Stimulated activated CD4-positive, alpha-beta T cell treated with anti-CD3 and anti-CD28 coated beads, Interleukin-4, amount 100 ng/mL, for 48 hours (primary cell): ENCODE results near the gene ST14.

Experiments
- DNase-seq, 2 donors: peaks; one replicate each; pipeline ENCODE4 v3.0.0-alpha.2; 2020; ENCODE audit warnings: low read depth in 2 of 2

ST14 gene

GRCh38 chr11:130136107-130136506 is 23.5 kb upstream of the ST14 start:
- DNase-seq, result no peak

- no peak for DNase-seq
Measured at GRCh38 chr11:130137999-130138398, 21.6 kb upstream of the ST14 start.

- no peak for DNase-seq
Measured at GRCh38 chr11:130139401-130139800, 20.2 kb upstream of the ST14 start.

- DNase-seq, result no peak
Measured at GRCh38 chr11:130141561-130142341, 17.8 kb upstream of the ST14 start.

GRCh38 chr11:130144141-130144540 is 15.4 kb upstream of the ST14 start:
- DNase-seq, result no peak

- no peak for DNase-seq
Measured at GRCh38 chr11:130144861-130145281, 14.7 kb upstream of the ST14 start.

- DNase-seq, result no peak
Measured at GRCh38 chr11:130145311-130145812, 14.2 kb upstream of the ST14 start.

GRCh38 chr11:130145975-130146776 is 13.4 kb upstream of the ST14 start:
- no peak for DNase-seq

GRCh38 chr11:130146796-130147195 is 12.8 kb upstream of the ST14 start:
- no peak for DNase-seq

GRCh38 chr11:130148796-130149326 is 10.7 kb upstream of the ST14 start:
- DNase-seq, result no peak

GRCh38 chr11:130150790-130151189 is 8.8 kb upstream of the ST14 start:
- no peak for DNase-seq

GRCh38 chr11:130151196-130151595 is 8.4 kb upstream of the ST14 start:
- DNase-seq, result no peak

- no peak for DNase-seq
Measured at GRCh38 chr11:130156108-130157022, 3.2 kb upstream of the ST14 start.

- DNase-seq, result no peak
Measured at GRCh38 chr11:130157101-130157500, 2.5 kb upstream of the ST14 start.

- no peak for DNase-seq
Measured at GRCh38 chr11:130157840-130158239, 1.7 kb upstream of the ST14 start.

- no peak for DNase-seq
Measured at GRCh38 chr11:130159139-130159538, 443 bp upstream of the ST14 start.

GRCh38 chr11:130160498-130161155 is 1.0 kb downstream of the ST14 start:
- DNase-seq, result no peak

- DNase-seq, result no peak
Measured at GRCh38 chr11:130161441-130162145, 2.0 kb downstream of the ST14 start.

GRCh38 chr11:130162733-130163132 is 3.2 kb downstream of the ST14 start:
- DNase-seq, result no peak
